T-helper 2 cell treated with Interferon-gamma antibody and Interleukin-4, amounts not matched to agents 5 μg/mL and 100 μg/mL, for 36 hours (primary cell): ENCODE data around the gene CCDC7.
"Not testable (repeated sequence)": the region's sequence is repeated elsewhere in the genome, so short reads cannot be mapped to it uniquely, and the experiment has no call there.

Experiments used
- DNase-seq: peaks from one replicate; pipeline ENCODE4 v3.0.0; 2021; ENCODE audit warnings: low spot score
- H3K27ac Mint-ChIP-seq: one replicate; pipeline ENCODE4 v1.8.0; 2021; ENCODE audit warnings: mild to moderate bottlenecking, mixed read lengths
- H3K27me3 Mint-ChIP-seq: one replicate; pipeline ENCODE4 v1.8.0; 2021; ENCODE audit warnings: low read depth, mixed read lengths
- H3K36me3 Mint-ChIP-seq: one replicate; pipeline ENCODE4 v1.8.0; 2021; ENCODE audit warnings: low read depth, mixed read lengths
- H3K4me1 Mint-ChIP-seq: one replicate; pipeline ENCODE4 v1.8.0; 2021; ENCODE audit warnings: low read depth, mixed read lengths
- H3K4me3 Mint-ChIP-seq: one replicate; pipeline ENCODE4 v1.8.0; 2022; ENCODE audit warnings: mild to moderate bottlenecking, moderate library complexity, mixed read lengths
- H3K9me3 Mint-ChIP-seq: one replicate; pipeline ENCODE4 v1.8.0; 2021; ENCODE audit warnings: mixed read lengths

CCDC7 gene

GRCh38 chr10:32483019-32483502, 37.1 kb downstream of the CCDC7 start:
- Mint-ChIP-seq H3K9me3 (peaks cover 33% of the 10 kb centered on the region), H3K36me3 (peaks cover 74% of the 10 kb centered on the region)
- not testable (repeated sequence) for H3K4me1 Mint-ChIP-seq, H3K27ac Mint-ChIP-seq, DNase-seq, H3K27me3 Mint-ChIP-seq, H3K4me3 Mint-ChIP-seq

GRCh38 chr10:32488038-32488437, 42.1 kb downstream of the CCDC7 start:
- not testable (repeated sequence) for H3K27ac Mint-ChIP-seq, H3K4me1 Mint-ChIP-seq, H3K27me3 Mint-ChIP-seq, DNase-seq, H3K4me3 Mint-ChIP-seq
- Mint-ChIP-seq H3K9me3 (peaks cover 13% of the 10 kb centered on the region), H3K36me3 (peaks cover 65% of the 10 kb centered on the region)

GRCh38 chr10:32489158-32489557, 43.2 kb downstream of the CCDC7 start:
- Mint-ChIP-seq H3K9me3 (peaks cover 13% of the 10 kb centered on the region), H3K27me3 (no peaks in the 10 kb centered on the region), H3K4me3 (no peak overlapping the region), H3K27ac (no peak overlapping the region), H3K36me3 (peaks cover 55% of the 10 kb centered on the region), H3K4me1 (peaks cover 4% of the 10 kb centered on the region)
- no peak for DNase-seq

DNA sequence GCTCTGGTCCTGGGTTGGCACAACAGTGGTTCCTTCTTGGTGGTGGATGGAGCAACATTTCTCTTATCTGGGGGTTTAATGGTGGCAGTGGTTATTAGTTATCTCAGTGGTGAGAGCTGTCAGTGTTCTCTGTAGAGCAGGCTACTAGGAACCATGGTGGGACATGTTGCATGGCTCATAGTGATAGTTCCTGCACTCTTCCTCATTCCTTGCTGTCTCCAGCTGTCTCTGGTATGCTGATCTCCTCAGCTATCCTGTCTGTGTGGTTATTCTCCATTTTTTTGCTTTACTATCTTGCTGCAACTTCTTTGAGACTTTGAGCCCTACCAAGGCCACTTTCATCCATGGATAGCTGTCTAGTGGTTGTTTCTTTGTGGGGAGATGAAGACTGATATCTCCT, 44.0 kb downstream of the CCDC7 start:
- DNase-seq = no peak
- Mint-ChIP-seq H3K4me1 (peaks cover 4% of the 10 kb centered on the region), H3K36me3 (peaks cover 52% of the 10 kb centered on the region), H3K4me3 (no peak overlapping the region), H3K9me3 (peaks cover 13% of the 10 kb centered on the region), H3K27me3 (no peaks in the 10 kb centered on the region), H3K27ac (no peak overlapping the region)

- not testable (repeated sequence) for DNase-seq, H3K27me3 Mint-ChIP-seq, H3K4me3 Mint-ChIP-seq, H3K27ac Mint-ChIP-seq, H3K4me1 Mint-ChIP-seq
- Mint-ChIP-seq H3K9me3 (peaks cover 13% of the 10 kb centered on the region), H3K36me3 (peaks cover 46% of the 10 kb centered on the region)
Measured at GRCh38 chr10:32494562-32494961, 48.6 kb downstream of the CCDC7 start.

GRCh38 chr10:32500136-32500535, 54.2 kb downstream of the CCDC7 start:
- Mint-ChIP-seq H3K9me3 (peaks cover 36% of the 10 kb centered on the region), H3K36me3 (peaks cover 59% of the 10 kb centered on the region)
- H3K27ac Mint-ChIP-seq, H3K4me1 Mint-ChIP-seq, H3K4me3 Mint-ChIP-seq, H3K27me3 Mint-ChIP-seq, DNase-seq: not testable (repeated sequence)

- H3K4me1 Mint-ChIP-seq = peaks cover 7% of the 10 kb centered on the region
- H3K27ac Mint-ChIP-seq = no peak overlapping the region
- no peak for DNase-seq
- H3K36me3 Mint-ChIP-seq = peaks cover 55% of the 10 kb centered on the region
- H3K9me3 Mint-ChIP-seq = peaks cover 36% of the 10 kb centered on the region
- no peak overlapping the region for H3K4me3 Mint-ChIP-seq
- no peaks in the 10 kb centered on the region for H3K27me3 Mint-ChIP-seq
Measured at GRCh38 chr10:32501906-32502305, 56.0 kb downstream of the CCDC7 start.

DNA sequence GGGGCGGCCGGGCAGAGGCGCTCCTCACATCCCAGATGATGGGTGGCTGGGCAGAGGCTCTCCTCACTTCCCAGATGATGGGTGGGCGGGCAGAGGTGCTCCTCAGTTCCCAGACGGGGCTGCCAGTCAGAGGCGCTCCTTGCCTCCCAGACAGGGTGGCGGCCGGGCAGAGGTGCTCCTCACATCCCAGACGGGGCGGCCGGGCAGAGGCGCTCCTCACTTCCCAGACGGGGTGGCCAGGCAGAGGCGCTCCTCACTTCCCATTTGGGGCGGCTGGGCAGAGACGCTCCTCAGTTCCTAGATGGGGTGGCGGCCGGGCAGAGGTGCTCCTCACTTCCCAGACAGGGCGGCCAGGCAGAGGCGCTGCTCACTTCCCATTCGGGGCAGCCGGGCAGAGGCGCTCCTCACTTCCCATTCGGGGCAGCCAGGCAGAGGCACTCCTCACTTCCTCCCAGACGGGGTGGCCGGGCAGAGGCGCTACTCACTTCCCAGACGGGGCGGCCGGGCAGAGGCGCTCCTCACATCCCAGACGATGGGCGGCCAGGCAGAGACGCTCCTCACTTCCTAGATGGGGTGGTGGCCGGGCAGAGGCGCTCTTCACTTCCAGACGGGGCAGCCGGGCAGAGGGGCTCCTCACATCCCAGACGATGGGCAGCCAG, 60.0 kb downstream of the CCDC7 start:
- not testable (repeated sequence) for DNase-seq, H3K27ac Mint-ChIP-seq, H3K27me3 Mint-ChIP-seq, H3K4me1 Mint-ChIP-seq, H3K4me3 Mint-ChIP-seq
- H3K36me3 Mint-ChIP-seq = peaks cover 40% of the 10 kb centered on the region
- H3K9me3 Mint-ChIP-seq = peaks cover 32% of the 10 kb centered on the region

DNA sequence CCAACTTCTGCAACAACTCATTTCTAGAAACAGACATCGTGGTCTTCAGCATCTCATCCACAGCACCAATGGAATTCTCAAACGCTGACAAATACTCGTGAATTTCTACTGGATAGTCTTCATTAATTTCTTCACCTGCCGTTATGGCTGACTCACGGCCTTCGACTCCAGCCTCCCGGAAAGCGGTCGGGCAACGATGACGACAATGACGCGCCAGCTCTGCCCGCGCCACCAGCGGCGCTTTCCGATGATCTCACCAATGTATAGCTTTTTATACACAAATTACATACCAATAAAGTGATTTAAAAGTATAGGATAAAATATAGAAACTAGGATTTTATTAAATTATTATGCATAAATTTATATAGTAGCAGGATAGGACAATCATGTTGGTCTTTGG, 65.7 kb downstream of the CCDC7 start:
- H3K4me3 Mint-ChIP-seq = no peak overlapping the region

GRCh38 chr10:32516567-32517495, 70.9 kb downstream of the CCDC7 start:
- no peak overlapping the region for H3K27ac Mint-ChIP-seq
- H3K27me3 Mint-ChIP-seq = no peaks in the 10 kb centered on the region
- H3K9me3 Mint-ChIP-seq = peaks cover 20% of the 10 kb centered on the region
- H3K4me1 Mint-ChIP-seq = peaks cover 7% of the 10 kb centered on the region
- peaks cover 15% of the 10 kb centered on the region for H3K36me3 Mint-ChIP-seq
- H3K4me3 Mint-ChIP-seq = no peak overlapping the region
- no peak for DNase-seq

More for the DNA sequence above, 65.7 kb downstream of the CCDC7 start:
- H3K4me1 Mint-ChIP-seq = no peaks in the 10 kb centered on the region
- no peaks in the 10 kb centered on the region for H3K27me3 Mint-ChIP-seq
- no peak overlapping the region for H3K27ac Mint-ChIP-seq
- DNase-seq = no peak
- peaks cover 6% of the 10 kb centered on the region for H3K9me3 Mint-ChIP-seq
- peaks cover 15% of the 10 kb centered on the region for H3K36me3 Mint-ChIP-seq

DNA sequence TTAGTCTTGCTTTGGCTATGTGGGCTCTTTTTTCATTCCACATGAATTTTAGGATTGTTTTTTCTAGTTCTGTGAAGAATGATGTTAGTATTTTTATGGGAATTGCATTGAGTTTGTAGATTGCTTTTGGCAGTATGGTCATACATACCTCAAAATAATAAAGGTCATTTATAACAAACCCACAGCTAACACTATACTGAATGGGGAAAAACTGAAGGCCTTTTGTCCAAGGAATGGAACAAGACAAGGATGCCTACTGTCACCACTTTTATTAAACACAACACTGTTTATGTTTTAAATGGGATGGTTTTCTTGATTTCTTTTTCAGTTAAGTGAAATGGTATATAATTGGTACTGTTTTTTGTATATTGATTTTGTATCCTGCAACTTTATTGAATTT, 84.3 kb downstream of the CCDC7 start:
- DNase-seq = no peak
- H3K27me3 Mint-ChIP-seq = no peaks in the 10 kb centered on the region
- H3K4me1 Mint-ChIP-seq = no peaks in the 10 kb centered on the region
- no peak overlapping the region for H3K27ac Mint-ChIP-seq
- H3K4me3 Mint-ChIP-seq = no peak overlapping the region
- peaks cover 7% of the 10 kb centered on the region for H3K36me3 Mint-ChIP-seq
- peaks cover 9% of the 10 kb centered on the region for H3K9me3 Mint-ChIP-seq

DNA sequence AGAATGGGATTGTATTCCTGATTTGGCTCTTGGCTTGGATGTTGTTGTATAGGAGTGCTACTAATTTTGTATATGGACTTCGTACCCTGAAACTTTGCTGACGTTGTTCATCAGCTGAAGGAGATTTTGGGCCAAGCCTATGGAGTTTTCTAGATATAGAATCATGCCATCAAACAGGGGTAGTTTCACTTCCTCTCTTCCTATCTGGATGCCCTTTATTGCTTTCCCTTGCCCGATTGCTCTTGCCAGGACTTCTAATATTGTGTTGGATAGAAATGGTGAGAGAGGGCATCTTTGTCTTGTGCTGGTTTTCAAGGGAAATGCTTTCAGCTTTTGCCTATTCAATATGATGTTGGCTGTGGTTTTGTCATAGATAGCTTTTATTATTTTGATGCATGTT, 92.3 kb downstream of the CCDC7 start:
- peaks cover 7% of the 10 kb centered on the region for H3K36me3 Mint-ChIP-seq
- H3K27ac Mint-ChIP-seq = no peak overlapping the region
- peaks cover 9% of the 10 kb centered on the region for H3K9me3 Mint-ChIP-seq
- H3K27me3 Mint-ChIP-seq = no peaks in the 10 kb centered on the region
- no peak overlapping the region for H3K4me3 Mint-ChIP-seq
- DNase-seq = no peak
- H3K4me1 Mint-ChIP-seq = no peaks in the 10 kb centered on the region

DNA sequence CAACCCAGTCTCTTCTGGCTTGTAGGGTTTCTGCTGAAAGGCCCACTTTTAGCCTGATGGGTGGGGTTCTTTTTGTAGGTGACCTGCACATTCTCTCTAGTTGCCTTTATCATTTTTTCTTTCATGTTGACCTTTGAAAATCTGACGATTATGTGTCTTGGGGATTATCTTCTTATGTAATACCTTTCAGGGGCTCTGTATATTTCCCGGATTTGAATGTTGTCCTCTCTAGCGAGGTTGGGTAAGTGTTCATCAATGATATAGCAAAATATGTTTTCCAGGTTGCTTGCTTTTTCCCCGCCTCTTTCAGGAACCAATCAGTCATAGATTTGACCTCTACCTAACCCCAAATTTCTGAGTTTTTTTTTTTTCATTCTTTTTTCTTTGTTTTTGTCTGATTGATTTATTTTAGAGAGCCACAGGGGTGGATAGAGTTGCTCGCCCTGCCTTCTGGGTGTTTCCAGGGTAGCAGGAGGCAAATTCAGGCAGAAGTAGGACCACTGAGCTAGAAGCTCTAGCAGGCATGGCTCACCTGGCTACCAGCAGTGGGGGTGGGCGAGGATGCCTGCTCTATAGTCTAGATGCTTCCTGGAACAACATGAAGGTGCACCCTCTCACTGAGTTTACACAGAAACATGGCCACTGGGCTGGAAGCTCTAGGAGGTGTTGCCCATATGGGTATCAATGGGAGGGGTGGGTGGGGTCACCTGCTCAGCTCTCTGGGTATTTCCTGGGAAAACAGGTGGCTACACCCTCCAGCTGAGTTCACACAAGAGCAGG, 94.9 kb downstream of the CCDC7 start:
- no peak overlapping the region for H3K27ac Mint-ChIP-seq

DNA sequence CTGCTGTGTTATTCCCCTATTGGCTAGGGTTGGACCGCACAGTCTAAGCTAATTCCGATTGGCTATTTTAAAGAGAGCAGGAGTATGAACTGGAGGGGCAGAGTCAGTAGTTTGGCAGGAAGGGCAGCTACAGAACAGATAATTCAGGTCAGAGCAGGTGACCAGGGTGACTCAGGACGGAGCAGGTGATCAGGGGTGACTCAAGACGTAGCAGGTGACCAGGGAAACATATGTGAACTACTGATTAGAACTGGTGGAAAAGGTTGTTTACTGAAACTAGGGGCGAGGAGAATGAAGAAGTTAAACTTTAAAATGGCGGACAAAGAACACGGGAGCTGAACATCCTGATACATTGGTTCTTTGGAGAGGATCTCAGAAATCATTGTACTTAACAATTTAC, 102.3 kb downstream of the CCDC7 start:
- H3K36me3 Mint-ChIP-seq = peaks cover 6% of the 10 kb centered on the region
- H3K27ac Mint-ChIP-seq = no peak overlapping the region
- H3K4me1 Mint-ChIP-seq = no peaks in the 10 kb centered on the region

More for the DNA sequence above, 94.9 kb downstream of the CCDC7 start:
- H3K27me3 Mint-ChIP-seq = no peaks in the 10 kb centered on the region
- no peaks in the 10 kb centered on the region for H3K4me1 Mint-ChIP-seq
- no peaks in the 10 kb centered on the region for H3K36me3 Mint-ChIP-seq
- H3K9me3 Mint-ChIP-seq = no peaks in the 10 kb centered on the region
- no peak for DNase-seq
- H3K4me3 Mint-ChIP-seq = no peak overlapping the region

More for the DNA sequence above, 102.3 kb downstream of the CCDC7 start:
- Mint-ChIP-seq H3K9me3 (peaks cover 10% of the 10 kb centered on the region), H3K4me3 (no peak overlapping the region), H3K27me3 (no peaks in the 10 kb centered on the region)
- DNase-seq = no peak
